ENCODE data around the gene PDE10A.

PDE10A gene

GRCh38 chr6:165389534-165389933, 273.5 kb downstream of the PDE10A start:
- no peak for DNase-seq (ENCODE audit: low spot score)

DNA sequence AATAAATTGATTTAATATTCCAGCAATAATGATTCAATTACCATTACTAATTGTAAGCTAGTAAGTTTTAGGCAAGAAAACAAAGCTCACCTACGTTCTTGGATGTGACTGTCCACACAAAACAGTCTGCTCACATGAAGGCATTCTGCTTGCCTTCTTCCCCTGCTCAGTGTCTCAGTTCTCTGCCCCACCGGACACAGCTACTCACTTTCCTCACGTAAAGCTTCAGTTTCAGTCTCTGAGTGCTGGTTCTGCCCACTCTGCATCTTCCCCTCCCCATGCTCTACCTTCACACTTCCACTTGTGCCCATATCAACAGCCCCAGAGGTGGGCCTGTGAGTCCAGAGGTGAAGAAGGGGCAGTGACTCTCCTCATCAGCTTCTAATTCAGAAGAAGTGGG, 279.7 kb downstream of the PDE10A start:
- no peak for DNase-seq (ENCODE audit: low spot score)

- DNase-seq (ENCODE audit: low spot score): no peak
These were observed 286.9 kb downstream of the PDE10A start for GRCh38 chr6:165376100-165376499.

GRCh38 chr6:165365371-165365770, 297.7 kb downstream of the PDE10A start:
- DNase-seq (ENCODE audit: low spot score): no peak

GRCh38 chr6:165345700-165346099, 317.3 kb downstream of the PDE10A start:
- no peak for DNase-seq (ENCODE audit: low spot score)

DNA sequence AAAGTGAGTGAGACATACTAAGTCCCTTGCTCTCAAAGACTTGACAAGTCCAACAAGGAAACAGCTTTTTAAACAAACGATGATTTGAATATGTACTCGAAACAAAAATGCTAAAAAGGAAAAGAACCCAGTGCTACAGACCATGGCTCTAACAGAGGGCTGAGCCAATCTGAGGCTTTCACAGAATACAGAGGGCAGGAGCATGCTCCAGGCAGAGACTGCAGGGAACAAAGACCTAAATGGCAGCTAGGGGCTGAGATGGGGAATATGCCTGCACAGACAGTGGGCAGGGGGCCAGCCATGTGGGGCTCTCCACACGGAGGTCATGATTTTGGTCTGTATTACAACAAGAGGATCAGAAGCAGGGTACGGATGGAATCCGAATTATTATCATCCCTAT, 322.5 kb downstream of the PDE10A start:
- DNase-seq (ENCODE audit: low spot score): no peak

DNA sequence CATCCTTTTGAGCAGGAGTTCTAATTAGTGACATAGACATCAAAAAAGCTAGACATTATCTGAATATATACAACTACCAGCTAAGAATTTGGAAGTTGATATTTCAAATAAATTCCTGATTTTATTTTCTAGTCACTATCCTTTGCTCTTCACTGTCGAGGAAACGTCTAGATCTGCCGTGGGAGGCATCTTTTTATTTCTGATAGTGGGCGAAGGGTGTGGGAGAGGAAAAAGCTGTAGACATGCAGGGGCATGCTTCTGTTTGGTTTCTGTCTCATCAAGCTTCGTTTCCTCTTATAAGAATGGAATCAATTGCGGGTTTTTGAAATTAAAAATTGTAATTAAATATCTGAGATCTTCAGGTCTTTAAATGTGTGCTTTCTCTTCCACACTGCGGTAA, 337.4 kb downstream of the PDE10A start:
- DNase-seq (ENCODE audit: low spot score): no peak

GRCh38 chr6:165321555-165322145, 341.4 kb downstream of the PDE10A start:
- DNase-seq (ENCODE audit: low spot score): no peak

DNA sequence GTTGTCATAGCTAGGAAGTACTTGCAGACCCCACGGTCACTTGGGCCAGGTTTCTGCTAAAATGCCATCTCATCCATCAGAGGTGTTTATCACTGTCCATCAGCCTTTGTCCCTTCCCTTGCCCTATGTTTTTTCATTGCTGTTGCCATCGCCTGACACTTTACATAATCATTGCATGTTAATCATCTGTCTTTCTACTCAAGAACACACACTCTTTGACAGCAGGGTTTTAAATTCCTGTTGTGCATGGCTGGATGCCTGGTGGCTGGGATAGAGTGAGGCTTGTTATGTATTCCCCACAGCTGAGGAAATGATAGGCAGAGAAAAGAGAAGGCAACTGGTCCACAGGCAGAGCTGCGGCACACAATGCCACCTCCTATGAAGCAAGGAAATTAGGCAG, 341.9 kb downstream of the PDE10A start:
- no peak for DNase-seq (ENCODE audit: low spot score)

DNA sequence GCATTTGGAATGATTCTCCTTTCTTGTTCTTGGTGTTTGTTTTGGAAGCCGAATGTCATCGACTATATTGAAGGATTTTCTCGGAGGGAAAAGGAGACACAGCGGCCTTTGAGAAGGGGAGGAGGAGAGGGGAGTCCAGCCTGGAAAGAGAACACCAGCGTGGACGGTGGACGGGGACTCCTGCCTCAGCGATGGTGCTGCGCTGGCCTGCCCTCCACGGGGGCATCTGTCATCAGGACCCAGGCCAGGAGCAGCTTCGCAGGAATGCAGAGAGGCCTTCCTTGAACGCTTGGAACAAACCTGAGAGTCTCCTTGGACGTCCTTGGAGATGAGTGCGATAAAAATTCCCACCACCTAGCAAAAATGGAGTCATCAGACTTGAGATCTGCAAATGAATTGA, 345.3 kb downstream of the PDE10A start:
- DNase-seq (ENCODE audit: low spot score): no peak

GRCh38 chr6:165308926-165309731, 353.9 kb downstream of the PDE10A start, which contains the start of gene C6orf118:
Gene C6orf118 (minus strand): TSS chr6:165309605. CDS start chr6:165309586, 19 bp downstream.
- no peak for DNase-seq (ENCODE audit: low spot score)

- no peak for DNase-seq (ENCODE audit: low spot score)
These were observed 356.1 kb downstream of the PDE10A start for GRCh38 chr6:165306955-165307354.

DNA sequence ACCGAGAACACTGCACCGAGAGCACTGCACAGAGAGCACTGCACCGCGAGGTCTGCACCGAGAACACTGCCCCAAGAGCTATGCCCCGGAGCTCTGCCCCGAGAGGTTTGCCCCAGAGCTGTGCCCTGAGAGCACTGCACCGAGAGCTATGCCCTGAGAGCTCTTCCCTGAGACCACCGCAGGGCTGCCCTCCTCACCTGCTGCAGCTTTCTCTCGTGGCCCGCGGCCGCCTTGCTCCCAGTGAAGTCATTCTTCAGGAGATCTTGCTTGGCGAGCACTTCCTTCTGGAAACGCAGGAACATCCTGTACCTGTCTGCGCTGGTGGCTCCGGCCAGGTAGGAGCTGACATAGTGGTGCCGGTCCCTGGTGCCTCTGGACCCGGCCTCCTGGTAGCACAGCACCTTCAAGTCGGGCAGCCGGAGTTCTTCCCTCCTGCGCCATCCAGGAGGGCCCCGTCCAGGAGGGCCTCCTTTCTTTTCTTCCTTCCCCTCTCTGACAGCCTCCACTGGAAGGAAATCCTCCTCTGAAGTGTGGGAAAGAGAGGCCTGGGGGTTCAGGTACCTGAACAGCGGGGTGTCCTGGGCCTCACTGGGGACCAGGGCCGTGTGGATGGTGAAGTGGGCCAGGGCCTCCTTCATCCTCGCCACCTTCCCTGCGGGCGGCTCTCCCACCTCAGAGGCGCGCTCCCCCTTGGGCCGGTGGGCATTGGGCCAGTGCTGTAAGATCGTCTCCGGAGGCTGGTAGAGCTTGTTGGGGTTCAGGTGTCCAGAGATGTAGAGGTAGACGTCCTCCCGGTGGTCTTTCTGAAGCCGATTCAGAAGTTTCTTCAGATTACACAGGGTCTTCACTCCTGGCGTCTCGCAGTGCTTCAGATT, 361.4 kb downstream of the PDE10A start:
- DNase-seq (ENCODE audit: low spot score): no peak

GRCh38 chr6:165300422-165300936, 362.6 kb downstream of the PDE10A start:
- no peak for DNase-seq (ENCODE audit: low spot score)

GRCh38 chr6:165298875-165299274, 364.2 kb downstream of the PDE10A start:
- no peak for DNase-seq (ENCODE audit: low spot score)

GRCh38 chr6:165298402-165298801, 364.6 kb downstream of the PDE10A start:
- no peak for DNase-seq (ENCODE audit: low spot score)

GRCh38 chr6:165292657-165293056, 370.4 kb downstream of the PDE10A start:
- DNase-seq (ENCODE audit: low spot score): no peak

Measured in HuH-7.5 (cell line).